Chondrocyte (in vitro differentiated cells): ENCODE results near the gene TLE4. TPM values are rescaled to one million over a fixed set of nuclear protein-coding genes. Genes with fewer than 3 reads are reported as not detected.

Source experiments
- DNase-seq: peaks from one replicate; pipeline ENCODE4 v3.0.0; 2021; ENCODE audit warnings: mixed read lengths, low spot score
- H3K27ac Mint-ChIP-seq: one replicate; pipeline ENCODE4 v1.8.0; 2021; ENCODE audit warnings: mild to moderate bottlenecking, moderate library complexity, mixed read lengths; ENCODE audit not compliant: unreplicated experiment
- H3K27me3 Mint-ChIP-seq: 2 replicates; pipeline ENCODE4 v1.8.0; 2021; ENCODE audit warnings: low read depth, mixed read lengths
- H3K36me3 Mint-ChIP-seq: 2 replicates; pipeline ENCODE4 v1.8.0; 2021; ENCODE audit warnings: low read depth, mixed read lengths
- H3K4me1 Mint-ChIP-seq: 2 replicates; pipeline ENCODE4 v1.8.0; 2021; ENCODE audit warnings: low read depth, mild to moderate bottlenecking, mixed read lengths
- H3K4me3 Mint-ChIP-seq: one replicate; pipeline ENCODE4 v1.8.0; 2021; ENCODE audit warnings: mild to moderate bottlenecking, moderate library complexity, mixed read lengths; ENCODE audit not compliant: unreplicated experiment
- H3K9me3 Mint-ChIP-seq: 2 replicates; pipeline ENCODE4 v1.8.0; 2021; ENCODE audit warnings: low read depth, mixed read lengths
- total RNA-seq: library from RNA; stranded (reverse); gene quantifications from 3 replicates; pipeline ENCODE4 v1.2.1, GENCODE V29; 2021
- TF ChIP-seq, protein P1 (sequence below): fragments of 200-600 bp; sonication (generic); IDR thresholded peaks from 2 replicates; pipeline ENCODE4 v1.5.0; 2021; ENCODE audit warnings: antibody characterized with exemption, mild to moderate bottlenecking, moderate library complexity

Gene TLE4
- total RNA-seq, 1 donor from 2014 or later = 66.0 TPM

DNA sequence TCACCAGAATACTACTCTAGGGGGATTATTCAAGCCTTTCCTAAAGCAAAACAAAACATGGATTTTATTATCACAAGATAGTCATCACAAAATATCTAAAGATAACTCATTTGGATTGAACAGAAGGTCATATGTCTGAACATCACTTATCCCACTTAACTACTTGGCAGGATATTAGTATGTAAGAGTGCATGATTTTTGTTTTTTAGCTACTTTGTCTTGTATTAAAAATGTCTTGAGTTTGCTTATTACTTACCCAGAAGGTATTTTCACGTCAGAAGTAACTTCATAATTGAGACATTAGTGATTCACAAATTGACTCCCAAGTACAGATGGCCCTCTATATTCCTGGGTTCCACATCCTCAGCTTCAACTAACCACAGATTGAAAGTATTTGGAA is 113.8 kb downstream of the TLE4 start:
- H3K4me3 Mint-ChIP-seq = no peak overlapping the region
- H3K4me1 Mint-ChIP-seq = peaks cover 73% of the 10 kb centered on the region
- no peaks in the 10 kb centered on the region for H3K27me3 Mint-ChIP-seq
- H3K27ac Mint-ChIP-seq = peak overlapping the region; percentile 73
- H3K36me3 Mint-ChIP-seq = peaks cover 4% of the 10 kb centered on the region
- no peaks in the 10 kb centered on the region for H3K9me3 Mint-ChIP-seq
- no peak for DNase-seq
- TF ChIP-seq, protein P1, sequence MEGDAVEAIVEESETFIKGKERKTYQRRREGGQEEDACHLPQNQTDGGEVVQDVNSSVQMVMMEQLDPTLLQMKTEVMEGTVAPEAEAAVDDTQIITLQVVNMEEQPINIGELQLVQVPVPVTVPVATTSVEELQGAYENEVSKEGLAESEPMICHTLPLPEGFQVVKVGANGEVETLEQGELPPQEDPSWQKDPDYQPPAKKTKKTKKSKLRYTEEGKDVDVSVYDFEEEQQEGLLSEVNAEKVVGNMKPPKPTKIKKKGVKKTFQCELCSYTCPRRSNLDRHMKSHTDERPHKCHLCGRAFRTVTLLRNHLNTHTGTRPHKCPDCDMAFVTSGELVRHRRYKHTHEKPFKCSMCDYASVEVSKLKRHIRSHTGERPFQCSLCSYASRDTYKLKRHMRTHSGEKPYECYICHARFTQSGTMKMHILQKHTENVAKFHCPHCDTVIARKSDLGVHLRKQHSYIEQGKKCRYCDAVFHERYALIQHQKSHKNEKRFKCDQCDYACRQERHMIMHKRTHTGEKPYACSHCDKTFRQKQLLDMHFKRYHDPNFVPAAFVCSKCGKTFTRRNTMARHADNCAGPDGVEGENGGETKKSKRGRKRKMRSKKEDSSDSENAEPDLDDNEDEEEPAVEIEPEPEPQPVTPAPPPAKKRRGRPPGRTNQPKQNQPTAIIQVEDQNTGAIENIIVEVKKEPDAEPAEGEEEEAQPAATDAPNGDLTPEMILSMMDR = no peak

- peaks cover 74% of the 10 kb centered on the region for H3K4me1 Mint-ChIP-seq
- DNase-seq = no peak
- TF ChIP-seq, protein P1 = peak; percentile 44
- no peak overlapping the region for H3K4me3 Mint-ChIP-seq
- H3K27ac Mint-ChIP-seq = peak overlapping the region; percentile 88
- H3K36me3 Mint-ChIP-seq = peaks cover 7% of the 10 kb centered on the region
- no peaks in the 10 kb centered on the region for H3K27me3 Mint-ChIP-seq
- H3K9me3 Mint-ChIP-seq = no peaks in the 10 kb centered on the region
These were observed 114.8 kb downstream of the TLE4 start for GRCh38 chr9:79686381-79687130.

DNA sequence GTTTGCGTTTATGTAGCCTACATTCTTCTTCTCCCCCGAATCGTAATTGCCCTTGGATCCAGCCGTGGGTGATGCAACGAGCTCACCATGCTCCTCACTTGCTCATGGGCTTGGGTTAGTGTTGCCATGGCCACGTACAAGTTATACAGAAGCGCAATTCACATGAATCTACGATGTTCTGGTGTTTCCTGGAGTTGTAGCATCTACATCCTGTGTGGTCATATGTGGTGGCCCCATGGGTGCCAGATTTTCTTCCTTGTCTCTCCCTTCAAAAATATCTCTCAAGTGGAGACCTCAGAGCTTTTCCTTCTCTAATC is 115.3 kb downstream of the TLE4 start:
- Mint-ChIP-seq H3K9me3 (no peaks in the 10 kb centered on the region), H3K36me3 (peaks cover 7% of the 10 kb centered on the region), H3K27me3 (no peaks in the 10 kb centered on the region), H3K4me3 (no peak overlapping the region), H3K4me1 (peaks cover 72% of the 10 kb centered on the region), H3K27ac (peak overlapping the region; percentile 88)
- no peak for DNase-seq
- TF ChIP-seq, protein P1 = no peak

- DNase-seq = no peak
- H3K4me3 Mint-ChIP-seq = no peak overlapping the region
- H3K9me3 Mint-ChIP-seq = no peaks in the 10 kb centered on the region
- no peak overlapping the region for H3K27ac Mint-ChIP-seq
- peaks cover 72% of the 10 kb centered on the region for H3K4me1 Mint-ChIP-seq
- no peaks in the 10 kb centered on the region for H3K27me3 Mint-ChIP-seq
- peaks cover 7% of the 10 kb centered on the region for H3K36me3 Mint-ChIP-seq
- TF ChIP-seq, protein P1 = no peak
These were observed 116.6 kb downstream of the TLE4 start for GRCh38 chr9:79688363-79688762.

GRCh38 chr9:79689576-79689975 is 117.8 kb downstream of the TLE4 start:
- Mint-ChIP-seq H3K4me3 (no peak overlapping the region), H3K9me3 (no peaks in the 10 kb centered on the region), H3K4me1 (peaks cover 73% of the 10 kb centered on the region), H3K27ac (no peak overlapping the region), H3K36me3 (peaks cover 7% of the 10 kb centered on the region), H3K27me3 (no peaks in the 10 kb centered on the region)
- TF ChIP-seq, protein P1 = no peak
- DNase-seq = no peak
